ENCODE data around the gene ELMO1. TPM values are rescaled to one million over a fixed set of nuclear protein-coding genes. Genes with fewer than 3 reads are reported as not detected.

Gene ELMO1
- polyA plus RNA-seq, 1 donor (not counting 4 experiments of a cell fraction or from before 2014, with no cell fraction given) = not detected

GRCh38 chr7:37035631-37036030 is 413.0 kb downstream of the ELMO1 start:
- Histone ChIP-seq H4K20me1 (ENCODE audit: control insufficient read depth, extremely low read depth, insufficient read depth, low read length) (no peaks in the 10 kb centered on the region), H2AFZ (ENCODE audit: control insufficient read depth, low read length) (no peak overlapping the region), H3K36me3 (ENCODE audit: control insufficient read depth in 2 of 2, extremely low read depth in 1 of 2, insufficient read depth in 2 of 2, low read length in 2 of 2) (no peaks in the 10 kb centered on the region), H3K79me2 (ENCODE audit: control insufficient read depth, insufficient read depth, low read length) (no peaks in the 10 kb centered on the region), H3K9me1 (ENCODE audit: control insufficient read depth, extremely low read depth, insufficient read depth, low read length) (no peaks in the 10 kb centered on the region), H3K4me2 (ENCODE audit: control insufficient read depth, extremely low read depth, insufficient read depth, low read depth, low read length) (no peak overlapping the region), H3K27me3 (ENCODE audit: control insufficient read depth, extremely low read depth, insufficient read depth, low read length) (no peaks in the 10 kb centered on the region), H3K9ac (ENCODE audit: control insufficient read depth, extremely low read depth, insufficient read depth, low read length) (no peak overlapping the region), H3K4me3 (ENCODE audit: control insufficient read depth in 2 of 3, extremely low read depth in 1 of 3, insufficient read depth in 2 of 3, low read depth in 1 of 3, low read length in 3 of 3) (no peak overlapping the region), H3K27ac (ENCODE audit: control insufficient read depth, insufficient read depth, low read length) (no peak overlapping the region), H3K4me1 (ENCODE audit: control insufficient read depth, extremely low read depth, insufficient read depth, low read length) (peaks cover 23% of the 10 kb centered on the region), H3K9me3 (ENCODE audit: control insufficient read depth, low read depth, low read length) (no peaks in the 10 kb centered on the region)
- TF ChIP-seq EZH2 (IDR thresholded peaks at IDR 0.05; ENCODE audit: low read length) = no peak
- TF ChIP-seq, protein P1, sequence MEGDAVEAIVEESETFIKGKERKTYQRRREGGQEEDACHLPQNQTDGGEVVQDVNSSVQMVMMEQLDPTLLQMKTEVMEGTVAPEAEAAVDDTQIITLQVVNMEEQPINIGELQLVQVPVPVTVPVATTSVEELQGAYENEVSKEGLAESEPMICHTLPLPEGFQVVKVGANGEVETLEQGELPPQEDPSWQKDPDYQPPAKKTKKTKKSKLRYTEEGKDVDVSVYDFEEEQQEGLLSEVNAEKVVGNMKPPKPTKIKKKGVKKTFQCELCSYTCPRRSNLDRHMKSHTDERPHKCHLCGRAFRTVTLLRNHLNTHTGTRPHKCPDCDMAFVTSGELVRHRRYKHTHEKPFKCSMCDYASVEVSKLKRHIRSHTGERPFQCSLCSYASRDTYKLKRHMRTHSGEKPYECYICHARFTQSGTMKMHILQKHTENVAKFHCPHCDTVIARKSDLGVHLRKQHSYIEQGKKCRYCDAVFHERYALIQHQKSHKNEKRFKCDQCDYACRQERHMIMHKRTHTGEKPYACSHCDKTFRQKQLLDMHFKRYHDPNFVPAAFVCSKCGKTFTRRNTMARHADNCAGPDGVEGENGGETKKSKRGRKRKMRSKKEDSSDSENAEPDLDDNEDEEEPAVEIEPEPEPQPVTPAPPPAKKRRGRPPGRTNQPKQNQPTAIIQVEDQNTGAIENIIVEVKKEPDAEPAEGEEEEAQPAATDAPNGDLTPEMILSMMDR (optimal IDR thresholded peaks at IDR 0.05 in 1 of 3, IDR thresholded peaks at IDR 0.05 in 1 of 3, conservative IDR thresholded peaks at IDR 0.05 in 1 of 3; ENCODE audit: extremely low read depth in 1 of 3, insufficient read depth in 2 of 3, low read length in 3 of 3) = no peak
- dilution Hi-C loops (cut with MboI; ENCODE audit: extremely low pct_ligation_motif_present, low sequenced_read_pairs) = no loop called here
- FAIRE-seq = no peak
- DNase-seq (ENCODE audit: low read depth, low spot score) = no peak

DNA sequence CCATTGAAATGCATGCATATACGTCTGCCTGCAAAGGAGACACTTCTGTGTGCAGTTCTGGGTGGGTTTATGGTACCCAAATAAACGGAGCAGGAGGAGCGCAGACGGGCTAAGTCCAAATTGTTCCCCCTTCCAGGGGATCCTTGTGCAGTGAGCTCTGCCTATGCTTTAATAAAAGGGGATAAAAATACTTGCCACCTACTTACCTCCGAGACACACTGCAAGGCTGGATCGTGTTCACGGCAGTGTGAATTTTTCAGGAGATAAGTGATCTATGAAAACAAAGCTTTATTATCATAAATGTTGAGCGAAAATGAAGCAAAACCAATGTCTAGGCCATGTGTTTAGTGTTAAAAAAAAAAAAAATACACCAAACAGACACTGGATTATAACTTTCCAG is 415.5 kb downstream of the ELMO1 start:
- H3K27ac ChIP-seq (ENCODE audit: control insufficient read depth, insufficient read depth, low read length) = no peak overlapping the region
- no peak for FAIRE-seq
- DNase-seq (ENCODE audit: low read depth, low spot score) = no peak
- no peak overlapping the region for H3K9ac ChIP-seq (ENCODE audit: control insufficient read depth, extremely low read depth, insufficient read depth, low read length)
- dilution Hi-C loops (cut with MboI; ENCODE audit: extremely low pct_ligation_motif_present, low sequenced_read_pairs) = no loop called here
- H3K9me3 ChIP-seq (ENCODE audit: control insufficient read depth, low read depth, low read length) = no peaks in the 10 kb centered on the region
- no peaks in the 10 kb centered on the region for H3K79me2 ChIP-seq (ENCODE audit: control insufficient read depth, insufficient read depth, low read length)
- no peaks in the 10 kb centered on the region for H3K36me3 ChIP-seq (ENCODE audit: control insufficient read depth in 2 of 2, extremely low read depth in 1 of 2, insufficient read depth in 2 of 2, low read length in 2 of 2)
- no peaks in the 10 kb centered on the region for H3K27me3 ChIP-seq (ENCODE audit: control insufficient read depth, extremely low read depth, insufficient read depth, low read length)
- H3K4me1 ChIP-seq (ENCODE audit: control insufficient read depth, extremely low read depth, insufficient read depth, low read length) = peaks cover 20% of the 10 kb centered on the region
- H4K20me1 ChIP-seq (ENCODE audit: control insufficient read depth, extremely low read depth, insufficient read depth, low read length) = no peaks in the 10 kb centered on the region
- TF ChIP-seq, protein P1 (optimal IDR thresholded peaks at IDR 0.05 in 1 of 3, IDR thresholded peaks at IDR 0.05 in 1 of 3, conservative IDR thresholded peaks at IDR 0.05 in 1 of 3; ENCODE audit: extremely low read depth in 1 of 3, insufficient read depth in 2 of 3, low read length in 3 of 3) = no peak
- TF ChIP-seq EZH2 (IDR thresholded peaks at IDR 0.05; ENCODE audit: low read length) = no peak
- no peak overlapping the region for H2AFZ ChIP-seq (ENCODE audit: control insufficient read depth, low read length)
- no peak overlapping the region for H3K4me2 ChIP-seq (ENCODE audit: control insufficient read depth, extremely low read depth, insufficient read depth, low read depth, low read length)
- H3K4me3 ChIP-seq (ENCODE audit: control insufficient read depth in 2 of 3, extremely low read depth in 1 of 3, insufficient read depth in 2 of 3, low read depth in 1 of 3, low read length in 3 of 3) = no peak overlapping the region
- H3K9me1 ChIP-seq (ENCODE audit: control insufficient read depth, extremely low read depth, insufficient read depth, low read length) = no peaks in the 10 kb centered on the region

All from keratinocyte (primary cell).